Thoracic aorta (tissue), 2 donors: ENCODE results near the gene CDK13. TPM values are rescaled to one million over a fixed set of nuclear protein-coding genes. Genes with fewer than 3 reads are reported as not detected.

Source experiments
- ATAC-seq: fragments of 150-250 bp; one replicate; pipeline ENCODE4 v1.8.0; 2017; ENCODE audit warnings: low read depth; ENCODE audit not compliant: insufficient number of reproducible peaks, low FRiP score
- DNase-seq: peaks from one replicate; pipeline ENCODE4 v3.0.0-alpha.2; 2020; ENCODE audit warnings: low spot score
- H3K27ac ChIP-seq, 2 donors: fragments of 200-600 bp; sonication (generic); 1 replicate in 1 of 2; 2 replicates in 1 of 2; pipeline ENCODE4 v1.5.1; 2016; ENCODE audit warnings: mild to moderate bottlenecking in 2 of 2, moderate library complexity in 2 of 2
- H3K27me3 ChIP-seq: fragments of 200-600 bp; sonication (generic); replicated peaks from 2 replicates; pipeline ENCODE4 v1.6.0; 2016; ENCODE audit warnings: mild to moderate bottlenecking; ENCODE audit not compliant: insufficient read depth
- H3K36me3 ChIP-seq: fragments of 200-600 bp; sonication (generic); one replicate; pipeline ENCODE4 v1.5.1; 2016
- H3K4me1 ChIP-seq, 2 donors: fragments of 200-600 bp; sonication (generic); 1 replicate in 1 of 2; 2 replicates in 1 of 2; pipeline versions ENCODE4 v1.5.1 to v1.6.0; 2016; ENCODE audit warnings: low read depth in 2 of 2, mild to moderate bottlenecking in 1 of 2; ENCODE audit not compliant: control insufficient read depth in 1 of 2
- H3K4me3 ChIP-seq: fragments of 200-600 bp; sonication (generic); 2 replicates; pipeline ENCODE4 v1.5.1; 2016; ENCODE audit warnings: mild to moderate bottlenecking
- H3K9me3 ChIP-seq: fragments of 200-600 bp; sonication (generic); 2 replicates; pipeline ENCODE4 v1.5.1; 2016
- total RNA-seq, 2 donors: library from RNA; depleted of rRNA; stranded (reverse); fragments of >200 nt; gene quantifications; one replicate each; pipeline versions ENCODE4 v1.1.0 to v1.2.3, GENCODE V29; 2016
- TF ChIP-seq, protein P1 (sequence below): fragments of 200-600 bp; sonication (generic); IDR thresholded peaks from one replicate; pipeline ENCODE4 v1.5.1; 2019; ENCODE audit warnings: antibody characterized with exemption

Gene CDK13
- total RNA-seq, 2 donors from 2014 or later = 61.3 to 107 TPM

DNA sequence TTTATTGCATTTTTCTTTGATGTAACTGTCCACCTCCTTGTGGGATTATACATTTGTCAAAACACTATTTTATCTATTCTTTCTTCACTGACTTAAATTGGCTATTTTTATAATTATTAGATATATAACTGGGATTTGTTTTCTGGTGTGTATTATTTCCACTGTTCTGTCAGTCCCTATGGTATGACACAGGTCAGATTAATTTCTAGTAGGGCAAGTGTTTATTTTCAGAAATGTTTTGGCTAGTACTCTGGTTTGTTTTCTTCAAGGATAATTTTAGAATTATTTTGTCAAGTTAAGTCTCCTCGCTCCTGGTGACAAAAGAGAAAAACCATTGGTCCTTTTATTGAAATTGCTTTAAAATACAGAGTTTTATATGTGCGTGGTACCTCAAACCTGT, 93.1 kb downstream of the CDK13 start:
- ATAC-seq (no peak), DNase-seq (no peak)
- TF ChIP-seq, protein P1, sequence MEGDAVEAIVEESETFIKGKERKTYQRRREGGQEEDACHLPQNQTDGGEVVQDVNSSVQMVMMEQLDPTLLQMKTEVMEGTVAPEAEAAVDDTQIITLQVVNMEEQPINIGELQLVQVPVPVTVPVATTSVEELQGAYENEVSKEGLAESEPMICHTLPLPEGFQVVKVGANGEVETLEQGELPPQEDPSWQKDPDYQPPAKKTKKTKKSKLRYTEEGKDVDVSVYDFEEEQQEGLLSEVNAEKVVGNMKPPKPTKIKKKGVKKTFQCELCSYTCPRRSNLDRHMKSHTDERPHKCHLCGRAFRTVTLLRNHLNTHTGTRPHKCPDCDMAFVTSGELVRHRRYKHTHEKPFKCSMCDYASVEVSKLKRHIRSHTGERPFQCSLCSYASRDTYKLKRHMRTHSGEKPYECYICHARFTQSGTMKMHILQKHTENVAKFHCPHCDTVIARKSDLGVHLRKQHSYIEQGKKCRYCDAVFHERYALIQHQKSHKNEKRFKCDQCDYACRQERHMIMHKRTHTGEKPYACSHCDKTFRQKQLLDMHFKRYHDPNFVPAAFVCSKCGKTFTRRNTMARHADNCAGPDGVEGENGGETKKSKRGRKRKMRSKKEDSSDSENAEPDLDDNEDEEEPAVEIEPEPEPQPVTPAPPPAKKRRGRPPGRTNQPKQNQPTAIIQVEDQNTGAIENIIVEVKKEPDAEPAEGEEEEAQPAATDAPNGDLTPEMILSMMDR = no peak
- no peak overlapping the region for H3K4me3 ChIP-seq
- no peaks in the 10 kb centered on the region for H3K9me3 ChIP-seq
- no peak overlapping the region for H3K27ac ChIP-seq
- no peaks in the 10 kb centered on the region for H3K4me1 ChIP-seq
- H3K36me3 ChIP-seq = peaks cover 5% of the 10 kb centered on the region
- H3K27me3 ChIP-seq = no peaks in the 10 kb centered on the region

DNA sequence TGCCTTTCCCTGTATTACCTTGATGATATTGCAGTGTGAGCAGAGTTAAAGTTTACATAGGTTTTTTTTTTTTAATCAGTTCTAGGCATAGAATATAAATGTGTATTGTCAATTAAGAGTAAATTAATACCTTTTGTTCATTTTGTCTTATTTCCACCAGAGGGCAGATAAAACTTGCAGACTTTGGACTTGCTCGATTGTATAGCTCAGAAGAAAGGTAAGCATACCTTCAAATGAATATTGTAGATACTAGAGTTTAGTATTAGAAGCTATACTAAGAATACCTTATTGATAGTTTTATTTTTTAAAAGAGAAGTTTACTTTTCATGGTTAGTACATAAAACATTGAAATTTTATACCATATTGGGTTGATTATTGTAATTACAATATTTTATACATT, 97.6 kb downstream of the CDK13 start:
- Histone ChIP-seq H3K36me3 (peaks cover 2% of the 10 kb centered on the region), H3K9me3 (no peaks in the 10 kb centered on the region), H3K27ac (no peak overlapping the region), H3K27me3 (no peaks in the 10 kb centered on the region), H3K4me1 (no peaks in the 10 kb centered on the region), H3K4me3 (no peak overlapping the region)
- ATAC-seq (no peak), DNase-seq (no peak)
- TF ChIP-seq, protein P1 = no peak

DNA sequence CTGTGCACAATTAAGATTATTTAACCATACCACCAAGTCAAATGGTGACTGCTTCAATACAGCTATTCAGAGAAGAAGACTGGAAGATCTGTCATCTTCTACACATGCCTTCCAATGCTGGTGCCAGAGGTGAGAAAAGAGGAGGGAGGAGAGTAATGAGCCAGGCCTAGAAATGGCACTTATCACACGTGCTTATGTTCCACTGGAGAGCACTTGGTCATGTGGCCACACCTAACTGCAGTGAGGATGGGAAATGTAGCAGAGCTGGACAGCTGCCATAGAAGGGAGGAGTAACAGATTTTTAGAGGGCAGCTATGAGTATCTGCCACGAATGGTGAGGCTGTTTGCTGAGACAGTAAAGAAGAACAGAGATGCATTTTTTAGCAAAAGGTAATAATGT, 107.2 kb downstream of the CDK13 start:
- ATAC-seq = no peak

DNA sequence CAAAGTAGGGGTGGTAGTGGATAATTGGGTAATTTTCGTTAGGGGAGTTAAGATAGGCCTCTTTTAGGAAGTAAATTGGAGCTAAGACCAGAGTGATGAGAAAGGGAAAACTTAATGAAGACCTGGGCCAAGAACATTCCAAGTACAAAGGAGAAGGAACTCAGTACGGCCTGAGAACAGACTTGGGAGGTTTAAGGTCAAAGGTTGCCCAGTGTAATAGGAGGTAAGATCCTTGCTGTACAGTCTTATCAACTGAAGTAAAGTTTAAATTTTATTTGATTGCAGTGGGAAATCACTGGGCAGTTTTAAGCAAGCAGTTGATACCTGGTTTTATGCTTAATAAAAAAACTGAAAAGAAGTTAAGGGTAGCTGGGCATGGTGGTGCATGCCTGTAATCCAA, 108.0 kb downstream of the CDK13 start:
- DNase-seq = no peak
- no peaks in the 10 kb centered on the region for H3K27me3 ChIP-seq
- ATAC-seq = no peak
- H3K4me3 ChIP-seq = no peak overlapping the region
- H3K36me3 ChIP-seq = peaks cover 10% of the 10 kb centered on the region
- no peaks in the 10 kb centered on the region for H3K9me3 ChIP-seq
- H3K27ac ChIP-seq = no peak overlapping the region
- H3K4me1 ChIP-seq = peaks cover 0 to 16% of the 10 kb centered on the region in 2 donors
- TF ChIP-seq, protein P1 = no peak

More for the DNA sequence above, 107.2 kb downstream of the CDK13 start:
- Histone ChIP-seq H3K27ac (no peak overlapping the region), H3K9me3 (no peaks in the 10 kb centered on the region), H3K36me3 (peaks cover 4% of the 10 kb centered on the region), H3K4me1 (peaks cover 0 to 16% of the 10 kb centered on the region in 2 donors), H3K4me3 (no peak overlapping the region), H3K27me3 (no peaks in the 10 kb centered on the region)
- TF ChIP-seq, protein P1 = no peak
- DNase-seq = no peak

DNA sequence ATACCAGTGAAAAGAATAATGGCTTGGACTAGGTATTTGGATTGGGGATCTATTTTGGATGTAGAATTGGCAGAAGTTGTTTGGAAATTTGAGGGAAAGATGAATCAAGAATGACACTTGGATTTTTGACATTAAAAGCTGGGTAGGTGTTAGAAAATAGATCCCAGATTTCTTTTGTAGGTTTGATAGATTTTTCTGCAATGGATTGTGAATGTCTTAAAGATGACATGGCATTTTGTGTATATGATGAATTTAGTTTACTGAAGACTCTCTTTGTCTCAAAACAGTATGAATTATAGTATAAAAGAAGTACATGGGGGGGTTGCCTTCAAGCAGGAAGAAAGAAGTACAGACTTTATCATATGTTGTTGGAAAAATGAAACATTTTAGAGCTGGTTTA, 108.6 kb downstream of the CDK13 start:
- TF ChIP-seq, protein P1 = no peak
- H3K9me3 ChIP-seq = no peaks in the 10 kb centered on the region
- H3K36me3 ChIP-seq = peaks cover 12% of the 10 kb centered on the region
- no peak overlapping the region for H3K4me3 ChIP-seq
- no peak overlapping the region for H3K27ac ChIP-seq
- no peaks in the 10 kb centered on the region for H3K27me3 ChIP-seq
- H3K4me1 ChIP-seq = peaks cover 0 to 16% of the 10 kb centered on the region in 2 donors
- no peak for ATAC-seq
- DNase-seq = no peak
